Mammary epithelial cell (primary cell): ENCODE results near the gene ARHGAP4.

Experiments used
- CTCF ChIP-seq, 2 donors: IDR thresholded peaks in 1 of 2; conservative IDR thresholded peaks in 1 of 2; 2 replicates each; pipeline ENCODE4 v1.5.1; 2011 to 2012; ENCODE audit warnings: inconsistent platforms in 2 of 2, low read length in 2 of 2, mild to moderate bottlenecking in 2 of 2, control low read depth in 1 of 2, low read depth in 1 of 2; ENCODE audit not compliant: insufficient read depth in 1 of 2; ENCODE audit errors: extremely low read depth in 1 of 2
- EZH2 ChIP-seq: IDR thresholded peaks from 2 replicates; pipeline ENCODE4 v1.6.1; 2012; ENCODE audit warnings: low read length, inconsistent platforms, borderline replicate concordance

DNA sequence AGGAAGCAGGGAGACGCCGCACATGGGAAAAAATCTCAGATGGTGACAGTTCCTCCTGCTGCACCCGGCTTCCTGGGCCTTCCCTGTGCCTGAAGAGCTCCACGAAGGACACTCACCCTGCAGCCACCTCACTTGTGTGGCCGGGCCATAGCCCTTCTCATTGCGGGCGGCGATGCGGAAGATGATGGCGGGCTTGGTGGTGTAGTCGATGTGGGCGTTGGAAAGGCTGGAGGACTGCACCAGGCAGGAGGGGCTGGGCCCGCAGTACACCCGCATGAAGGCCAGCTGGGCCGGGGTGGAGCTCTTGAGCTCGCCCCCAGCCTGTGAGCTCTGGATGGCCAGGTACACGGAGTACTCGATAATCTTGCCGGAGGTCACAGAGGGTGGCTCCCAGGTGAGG is 24.1 kb upstream of the ARHGAP4 start:
- TF ChIP-seq CTCF (conservative IDR thresholded peaks at IDR 0.05 in 1 of 2, IDR thresholded peaks at IDR 0.05 in 1 of 2; ENCODE audit: extremely low read depth in 1 of 2, insufficient read depth in 1 of 2, low read depth in 1 of 2, low read length in 2 of 2) (no peak), EZH2 (no peak)
